Right ventricle myocardium superior (tissue), 1 donor: ENCODE measurements around the gene MNX1. TPM values are rescaled to one million over a fixed set of nuclear protein-coding genes. Genes with fewer than 3 reads are reported as not detected.

Source experiments
- ATAC-seq: fragments of 200-7000 bp; cut with Tn5 transposase; one replicate; pipeline ENCODE4 v1.9.1; 2020; ENCODE audit warnings: mild to moderate bottlenecking; ENCODE audit not compliant: poor library complexity
- DNase-seq: peaks from one replicate; pipeline ENCODE4 v3.0.0-alpha.2; 2020
- intact Hi-C: fragments of 100-400 bp; cut with DNase I; formaldehyde crosslinking; loops from one replicate; pipeline ENCODE4 v1.11.2; 2022
- long read RNA-seq: library from polyadenylated mRNA; unstranded; transcript quantifications from one replicate; pipeline ENCODE4 v2.0.0, GENCODE V29; 2021
- total RNA-seq: library from RNA; stranded (reverse); fragmentation: NEBNext Ultra II Directional; extraction: Animal tissue kit (Norgen Biotek cat#: 25700); gene quantifications from one replicate; pipeline ENCODE4 v1.2.1, GENCODE V29; 2021
- donor health status: DM: no; HTN: yes; CAD: no; lungs with severe emphysema.

MNX1 gene
- total RNA-seq: not detected
- long read RNA-seq, partial matches to known transcripts: 0 of 1 reads
- long read RNA-seq, other reads (novel, unspliced or antisense): 0 of 1 reads

DNA sequence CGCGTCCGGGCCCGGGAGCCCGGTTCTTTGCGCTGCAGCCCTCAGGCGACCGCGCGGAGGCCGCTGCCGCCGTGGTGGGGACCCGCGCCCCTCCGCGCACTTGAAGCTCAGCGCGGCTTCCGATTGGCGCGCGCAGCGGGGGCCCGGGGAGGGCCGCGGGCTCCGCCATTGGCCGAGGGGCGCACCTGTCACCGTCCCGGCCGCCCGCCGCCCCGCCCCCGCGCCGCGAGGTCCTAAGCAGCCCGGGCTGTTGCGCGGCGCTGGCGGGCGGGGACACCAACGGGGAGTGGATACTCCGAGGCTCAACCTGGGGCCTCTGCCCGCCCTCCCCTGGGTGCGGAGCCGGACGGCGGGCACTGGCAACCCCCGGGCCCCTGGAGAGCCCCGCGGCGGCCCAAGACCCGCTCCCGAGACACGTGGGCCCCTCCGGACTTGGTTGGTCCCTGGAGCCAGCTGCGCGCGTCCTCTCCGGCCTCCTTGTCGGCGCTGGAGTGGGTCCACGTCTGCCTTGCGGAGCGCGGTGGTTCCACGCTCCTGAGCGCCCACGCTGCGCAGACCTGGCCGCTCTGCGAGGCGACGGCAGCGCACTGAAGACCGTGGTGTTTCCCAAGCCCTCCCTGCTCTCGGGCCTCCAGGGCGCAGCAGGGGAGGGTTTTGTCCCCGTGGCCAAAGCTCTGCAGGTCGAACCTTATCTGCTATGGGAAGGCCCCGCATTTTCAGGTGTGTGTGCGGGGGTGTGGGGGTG lies at the start of gene MNX1:
Gene MNX1 (minus strand): TSS at position 76 of the 745 bp plus-strand sequence. CDS start 313 bp downstream, outside the sequence.
- DNase-seq: peak; percentile 64
- peak; percentile 96 for ATAC-seq
- intact Hi-C loops: no loop called here

DNA sequence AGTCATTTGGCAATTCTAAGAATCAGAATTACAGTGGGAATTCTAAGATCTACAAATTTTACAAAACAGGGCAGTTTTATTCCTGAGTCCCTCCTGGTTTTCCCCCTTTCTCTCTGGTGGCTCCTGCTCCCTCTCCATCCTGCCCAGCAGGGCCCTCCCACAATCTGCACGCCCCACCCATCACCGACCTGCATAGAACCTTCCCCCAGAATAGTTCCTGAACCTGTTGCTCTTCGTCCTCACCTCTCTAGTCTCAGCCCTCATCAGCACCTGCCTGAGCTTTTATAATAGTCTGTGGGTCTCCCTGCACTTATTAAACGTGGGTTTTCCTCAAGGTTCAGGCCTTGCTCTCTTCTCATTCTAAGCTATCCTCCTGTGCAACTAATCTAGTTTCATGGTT lies 49.1 kb upstream of the MNX1 start:
- ATAC-seq (no peak), DNase-seq (no peak)
- intact Hi-C loops: no loop called here

DNA sequence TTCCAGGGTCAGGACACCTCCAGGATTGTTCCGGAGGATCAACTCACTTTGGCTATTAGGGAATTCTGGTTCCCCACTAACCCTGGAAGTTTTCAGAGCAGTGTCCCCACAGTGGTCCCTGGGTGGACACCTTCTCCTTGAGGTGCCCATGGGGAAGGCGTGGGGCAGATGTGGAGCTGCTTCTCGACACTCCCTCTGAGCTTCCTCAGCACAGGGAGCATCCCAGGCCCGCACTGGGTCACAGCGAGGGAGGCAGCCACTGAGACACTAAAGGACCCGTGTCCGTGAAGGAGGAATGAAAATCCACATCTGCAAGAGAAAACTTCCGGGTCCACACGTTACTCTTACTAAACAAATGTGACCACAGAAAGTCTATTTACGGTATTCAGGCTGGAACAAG lies 48.2 kb upstream of the MNX1 start:
- DNase-seq (no peak), ATAC-seq (no peak)
- intact Hi-C loops: no loop called here

DNA sequence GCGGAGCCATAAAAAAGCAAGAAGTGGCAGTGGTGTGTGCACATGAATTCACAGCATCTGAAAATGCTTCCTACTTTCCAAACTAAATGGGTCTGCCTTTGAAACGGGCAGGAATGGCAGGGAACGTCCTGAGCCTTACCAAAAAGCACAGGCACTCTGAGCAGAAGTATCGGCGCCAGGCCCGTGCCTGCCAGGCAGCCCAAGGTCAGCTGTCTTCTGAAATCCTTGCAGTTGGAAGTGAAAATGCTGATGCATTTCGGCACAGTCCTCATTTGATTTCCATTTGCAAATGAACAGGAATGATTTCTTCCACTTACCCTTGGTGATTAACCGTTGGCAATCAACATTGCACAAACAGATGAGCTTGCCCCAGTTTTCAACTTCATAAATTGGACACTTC lies 47.6 kb upstream of the MNX1 start:
- ATAC-seq (no peak), DNase-seq (no peak)
- intact Hi-C loops: no loop called here

DNA sequence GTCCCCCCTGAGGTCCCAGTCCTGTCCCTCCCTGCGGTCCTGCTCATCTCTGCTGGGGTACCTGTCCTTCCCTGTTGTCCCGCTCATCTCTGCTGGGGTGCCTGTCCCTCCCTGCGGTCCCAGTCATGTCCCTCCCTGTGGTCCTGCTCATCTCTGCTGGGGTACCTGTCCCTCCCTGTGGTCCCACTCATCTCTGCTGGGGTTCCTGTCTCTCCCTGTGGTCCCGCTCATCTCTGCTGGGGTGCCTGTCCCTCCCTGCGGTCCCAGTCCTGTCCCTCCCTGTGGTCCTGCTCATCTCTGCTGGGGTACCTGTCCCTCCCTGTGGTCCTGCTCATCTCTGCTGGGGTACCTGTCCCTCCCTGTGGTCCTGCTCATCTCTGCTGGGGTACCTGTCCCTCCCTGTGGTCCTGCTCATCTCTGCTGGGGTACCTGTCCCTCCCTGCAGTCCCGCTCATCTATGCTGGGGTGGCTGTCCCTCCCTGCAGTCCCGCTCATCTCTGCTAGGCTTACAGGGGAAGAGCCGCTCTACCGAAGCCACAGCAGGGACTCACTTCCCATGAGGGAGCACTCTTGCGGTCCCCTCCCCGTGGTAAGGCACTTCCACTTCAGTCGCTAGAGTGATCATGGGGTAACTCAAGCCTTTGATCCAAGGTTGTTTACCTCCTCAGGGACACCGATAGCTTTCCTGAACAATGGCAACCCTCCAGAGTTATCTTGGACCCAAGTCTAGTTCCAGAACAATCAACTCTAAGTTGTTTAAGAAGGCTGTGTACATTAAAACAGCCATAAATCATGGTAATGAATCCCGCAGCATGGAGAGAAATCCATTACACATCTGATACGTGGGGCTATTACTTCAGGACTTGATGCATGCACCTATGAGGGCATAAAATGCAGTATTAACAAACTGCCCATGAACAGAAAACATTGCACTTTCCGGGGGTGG lies 46.8 kb upstream of the MNX1 start:
- no peak for DNase-seq
- intact Hi-C loops: no loop called here
- no peak for ATAC-seq

DNA sequence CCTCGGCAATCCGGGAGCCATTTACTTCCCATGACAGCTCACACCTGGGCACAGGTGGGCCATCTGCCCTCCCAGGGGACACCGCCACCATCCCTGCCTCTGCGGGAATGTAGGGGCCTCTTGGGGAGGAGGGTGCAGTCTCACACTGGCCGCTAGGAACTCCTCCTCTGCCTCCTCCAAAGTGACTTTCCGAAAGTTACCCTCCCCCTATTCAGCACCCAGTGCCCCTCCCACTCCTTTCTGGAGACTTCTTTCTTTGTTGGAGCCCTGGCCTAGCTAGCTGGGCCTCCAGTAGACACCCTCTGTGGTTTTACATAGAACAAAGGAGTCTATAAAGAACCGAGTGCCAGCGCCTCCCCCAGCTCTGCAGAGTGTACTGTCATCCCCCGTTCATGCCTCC lies 45.8 kb upstream of the MNX1 start:
- intact Hi-C loops: no loop called here
- ATAC-seq: no peak
- DNase-seq: no peak

DNA sequence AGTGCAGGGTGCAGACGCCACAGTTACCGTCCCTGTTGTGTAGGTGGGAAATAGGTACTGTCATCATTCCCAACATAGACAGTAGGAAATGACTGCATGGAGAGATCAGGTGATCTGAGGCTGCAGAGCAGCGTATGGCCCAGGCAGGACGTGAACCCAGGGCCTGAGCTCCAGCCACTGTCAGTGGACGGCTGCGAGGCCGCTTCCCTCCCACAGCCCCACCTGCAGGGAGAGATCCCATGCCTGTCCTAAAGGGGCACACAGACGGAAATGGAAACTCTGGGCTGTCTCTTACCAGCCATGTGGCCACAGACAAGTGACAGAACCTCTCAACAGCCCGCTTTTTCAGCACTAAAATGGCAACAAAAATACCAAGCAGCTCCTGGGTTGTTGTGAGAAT lies 44.5 kb upstream of the MNX1 start:
- ATAC-seq (no peak), DNase-seq (no peak)
- intact Hi-C loops: no loop called here

DNA sequence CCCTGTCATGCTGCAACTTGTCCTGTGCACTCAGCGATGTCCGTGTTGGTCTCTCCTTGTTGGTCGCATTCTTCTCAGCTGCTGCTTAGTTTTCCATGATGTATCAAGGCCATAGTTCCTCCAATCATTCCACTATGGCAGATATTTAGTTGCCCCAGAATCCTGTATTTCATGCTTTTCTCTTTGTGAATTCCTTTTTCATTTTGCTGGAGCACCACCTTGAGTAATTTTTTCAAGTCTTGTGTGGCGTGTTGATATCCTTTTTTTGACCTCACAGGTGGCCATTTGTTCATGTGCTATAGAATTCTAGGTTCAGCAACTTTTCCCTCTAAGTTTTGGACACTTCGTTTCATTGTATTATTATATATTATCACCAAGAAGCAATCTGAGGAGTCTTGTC lies 42.7 kb upstream of the MNX1 start:
- DNase-seq (no peak), ATAC-seq (no peak)
- intact Hi-C loops: no loop called here

DNA sequence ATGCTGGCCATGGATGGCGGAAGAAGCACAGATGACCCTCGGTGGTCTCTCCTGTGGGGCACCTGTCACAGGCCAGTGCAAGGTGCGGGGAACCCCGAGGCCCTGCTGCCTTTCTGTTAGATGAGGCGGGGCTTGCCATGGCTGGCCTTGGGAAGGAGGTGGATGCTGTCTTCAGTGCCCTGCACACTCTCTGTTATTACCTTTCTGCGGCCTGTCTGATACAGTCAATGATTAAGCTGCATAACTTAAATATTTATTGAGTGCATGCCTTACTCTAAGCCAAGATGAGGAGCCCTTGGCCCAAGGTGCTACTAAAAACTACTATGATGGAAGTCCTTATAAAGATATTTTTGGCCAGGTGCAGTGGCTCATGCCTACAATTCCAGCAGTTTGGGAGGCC lies 36.7 kb upstream of the MNX1 start:
- intact Hi-C loops: no loop called here
- DNase-seq (no peak), ATAC-seq (no peak)

DNA sequence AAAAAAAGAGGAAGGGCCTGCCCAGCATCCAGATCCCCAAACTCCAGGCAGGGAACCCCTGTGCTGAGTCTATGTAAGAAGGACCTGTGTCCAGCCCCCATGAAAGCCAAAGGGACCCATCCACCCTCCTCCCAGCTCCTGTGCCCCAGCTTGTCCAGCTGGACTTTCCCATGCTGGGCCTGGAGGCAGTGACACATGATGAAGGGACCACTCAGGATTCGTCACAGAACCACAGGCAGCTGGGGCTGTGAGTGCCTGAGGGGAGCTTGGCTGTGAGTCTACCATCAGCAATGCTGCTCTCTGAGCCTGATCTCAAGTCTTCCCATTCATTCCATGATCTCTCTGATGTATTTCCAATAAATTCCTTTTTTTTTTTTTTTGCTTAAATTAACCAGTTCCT lies 36.2 kb upstream of the MNX1 start:
- no peak for ATAC-seq
- no peak for DNase-seq
- intact Hi-C loops: no loop called here

DNA sequence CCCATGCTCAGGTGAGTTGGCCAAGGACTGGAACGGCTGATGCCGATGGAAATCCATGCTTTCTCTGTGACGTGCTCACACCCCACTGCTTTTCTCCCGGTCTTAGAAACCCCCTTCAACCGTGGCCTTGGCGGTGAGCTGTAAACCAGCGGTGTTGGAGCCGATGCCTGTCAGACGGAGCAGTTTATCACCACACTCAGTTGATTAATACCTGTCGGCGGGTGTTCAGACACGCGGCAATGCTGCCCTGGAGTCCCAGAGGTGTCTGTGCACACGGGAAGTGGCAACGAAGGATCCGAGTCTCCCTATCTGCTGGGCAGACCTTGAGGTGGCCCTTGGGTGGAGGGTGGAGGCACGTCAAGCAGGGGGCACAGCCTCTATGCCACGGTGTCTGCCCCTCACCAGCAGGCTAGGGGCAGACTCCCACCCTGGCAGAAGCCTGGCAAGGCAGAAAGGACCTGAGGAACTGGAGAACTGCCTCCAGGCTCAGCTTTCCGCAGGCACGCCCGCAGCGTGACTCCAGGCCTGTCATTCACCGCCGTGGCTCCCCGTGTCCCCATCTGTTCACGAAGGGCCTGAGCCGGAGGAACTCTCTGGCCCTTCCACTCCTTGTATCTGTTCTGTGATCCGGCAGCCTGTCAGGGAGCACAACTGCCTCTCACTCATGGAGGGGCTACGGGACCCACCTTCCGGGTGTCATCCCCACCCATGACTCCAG lies 34.6 kb upstream of the MNX1 start:
- DNase-seq (no peak), ATAC-seq (no peak)
- intact Hi-C loops: no loop called here

DNA sequence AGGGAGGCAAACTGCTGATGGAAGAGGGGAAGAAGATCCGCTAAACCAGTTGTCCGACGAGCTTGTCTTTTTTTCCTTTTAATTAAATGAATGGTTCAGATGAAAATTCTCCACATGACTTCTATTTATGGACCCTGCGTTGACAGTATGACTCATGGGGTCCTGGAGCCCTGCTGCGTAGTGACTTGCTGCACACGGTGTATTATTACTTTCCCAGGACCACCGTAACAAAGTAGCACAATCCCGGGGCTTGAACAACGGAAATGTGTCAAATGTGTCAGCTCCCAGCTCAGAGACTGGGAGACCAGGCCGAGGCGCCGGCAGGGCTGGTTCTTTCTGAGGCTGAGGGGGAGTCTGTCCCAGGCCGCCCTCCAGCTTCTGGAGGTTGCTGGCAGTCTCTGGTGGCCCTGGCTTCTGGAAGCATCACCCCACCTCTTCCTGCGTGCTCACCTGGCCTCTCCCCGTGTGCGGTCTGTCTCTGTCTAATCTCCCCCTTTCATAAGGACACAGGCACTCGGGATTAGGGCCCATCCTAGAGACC lies 33.8 kb upstream of the MNX1 start:
- intact Hi-C loops: no loop called here
- ATAC-seq (no peak), DNase-seq (no peak)

DNA sequence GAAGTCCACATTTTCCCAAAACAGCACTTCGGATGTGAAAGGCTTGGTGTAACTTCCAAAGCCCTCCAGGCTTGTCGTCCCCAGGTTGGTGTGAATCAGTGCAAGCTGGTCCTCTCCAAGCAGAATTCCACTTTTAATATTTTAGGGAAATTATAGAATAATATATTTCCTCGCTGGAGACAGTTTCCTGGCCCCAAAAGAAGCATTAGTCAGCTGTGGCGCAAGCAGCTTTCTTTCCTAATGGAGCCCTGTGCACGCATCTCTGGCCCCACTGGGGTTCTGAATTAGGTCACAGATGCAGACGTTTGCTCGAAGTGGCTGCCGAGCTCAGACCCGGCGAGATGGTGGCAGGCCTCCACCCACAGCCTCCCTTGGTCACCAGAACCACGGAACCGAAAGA lies 33.3 kb upstream of the MNX1 start:
- intact Hi-C loops: no loop called here
- ATAC-seq: no peak
- no peak for DNase-seq

DNA sequence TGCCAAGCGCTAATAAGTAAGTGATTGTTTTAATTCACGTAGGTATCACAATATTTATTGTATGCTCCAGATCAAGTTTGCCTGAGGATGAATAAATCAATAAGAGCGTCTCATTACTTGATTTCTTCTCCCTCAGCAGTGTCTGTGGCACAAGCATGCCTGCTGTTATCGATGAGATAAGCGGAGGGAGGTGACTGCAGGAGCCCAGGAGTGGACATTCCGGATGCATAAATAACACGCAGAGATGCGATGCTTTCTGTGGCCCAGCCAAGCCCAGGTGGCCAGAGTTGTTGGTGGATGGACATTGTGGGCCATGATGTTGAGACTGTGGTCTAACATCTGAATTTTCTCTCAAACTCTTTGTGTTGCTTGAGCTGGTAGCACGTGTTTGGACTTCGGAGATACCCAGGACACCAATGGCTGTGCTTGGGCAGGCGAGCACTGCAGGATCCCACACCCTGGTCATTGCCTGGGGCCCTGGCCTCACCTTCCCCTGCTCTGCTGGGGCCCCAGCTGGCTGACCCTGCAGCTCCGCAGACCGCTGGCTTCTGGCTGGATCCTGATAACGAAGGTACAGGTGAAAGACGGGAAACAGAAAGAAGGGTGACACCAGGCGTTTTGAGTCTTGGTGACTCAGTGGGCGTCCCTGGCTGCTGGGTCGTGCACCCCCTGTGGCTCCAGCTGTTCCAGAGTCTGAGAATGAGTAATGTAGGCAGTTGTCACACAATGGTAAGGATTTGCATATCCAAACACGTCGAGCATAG lies 31.2 kb upstream of the MNX1 start:
- no peak for ATAC-seq
- DNase-seq: no peak
- intact Hi-C loops: no loop called here

DNA sequence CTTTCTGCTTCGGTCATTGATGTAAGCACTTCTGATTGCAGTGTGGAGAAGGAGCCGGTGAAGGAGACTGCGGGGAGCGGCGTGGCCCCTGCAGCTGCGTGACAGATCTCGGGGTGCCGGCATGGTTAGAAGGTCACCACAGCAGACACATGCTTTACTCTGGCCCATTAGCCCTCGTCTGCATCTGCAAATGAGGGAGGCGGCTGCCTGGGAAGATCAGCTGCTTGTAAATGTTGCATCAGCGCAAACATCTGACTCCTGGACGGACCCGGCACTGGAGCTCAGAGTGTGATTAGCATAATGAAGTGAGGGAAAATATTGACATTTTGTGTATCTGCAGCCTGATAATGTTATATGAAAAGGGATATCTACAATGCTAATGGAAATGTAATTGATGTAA lies 30.5 kb upstream of the MNX1 start:
- DNase-seq (no peak), ATAC-seq (no peak)
- intact Hi-C loops: no loop called here

DNA sequence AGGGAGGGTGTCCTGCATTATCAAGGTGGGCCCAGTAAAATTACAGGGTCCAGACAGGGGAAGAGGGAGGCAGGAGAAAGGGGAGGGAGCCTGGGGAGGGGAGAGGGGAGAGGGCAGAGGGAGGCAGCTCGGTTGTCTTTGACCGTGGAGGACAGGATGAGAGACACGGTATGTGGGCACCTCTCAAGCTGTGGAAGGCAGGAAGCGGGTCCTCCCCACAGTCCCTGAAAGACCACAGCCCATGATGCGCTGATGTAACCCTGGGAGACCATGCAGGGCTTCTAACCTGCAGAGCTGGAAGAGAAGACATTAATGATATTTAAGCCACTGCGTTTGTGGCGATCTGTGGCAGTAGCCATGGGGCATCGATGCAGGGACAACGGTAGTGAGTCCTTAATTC lies 27.2 kb upstream of the MNX1 start:
- ATAC-seq (no peak), DNase-seq (no peak)
- intact Hi-C loops: no loop called here

DNA sequence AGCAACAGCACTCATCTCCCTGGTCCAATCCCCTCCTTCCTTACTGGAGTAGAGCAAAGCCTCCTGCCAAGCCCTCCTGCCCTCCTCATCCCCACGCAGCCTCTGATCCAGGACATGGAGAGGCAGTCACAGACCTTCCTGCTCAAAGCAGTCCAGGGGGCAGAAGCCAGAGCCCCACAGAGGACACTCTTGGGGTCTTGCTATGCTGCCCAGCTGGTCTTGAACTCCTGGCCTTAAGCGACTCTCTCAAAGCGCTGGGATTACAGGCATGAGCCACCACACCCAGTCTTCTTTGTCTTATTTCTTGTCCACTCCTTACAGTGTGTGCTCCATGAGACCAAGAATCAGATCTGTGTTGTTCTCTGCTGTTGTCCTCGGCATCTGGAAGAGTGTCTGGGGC lies 26.6 kb upstream of the MNX1 start:
- intact Hi-C loops: no loop called here
- no peak for ATAC-seq

DNA sequence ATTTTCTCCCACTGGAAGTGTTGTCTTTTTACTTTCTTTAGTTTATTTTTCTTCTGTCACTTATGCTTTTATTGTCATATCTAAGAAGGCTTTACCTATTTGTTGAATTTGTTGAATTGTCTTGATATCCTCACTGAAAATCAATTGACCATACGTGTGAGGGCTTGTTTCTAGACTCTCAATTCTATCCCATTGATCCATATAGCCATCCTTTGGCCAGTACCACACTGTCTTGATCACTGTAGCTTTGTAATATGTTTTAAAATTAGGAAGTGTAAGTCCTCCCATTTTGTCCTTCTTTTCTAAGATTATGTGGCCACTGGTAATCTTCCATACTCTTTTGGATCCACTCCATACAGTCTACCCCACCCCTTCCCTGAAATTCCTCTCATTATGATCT lies 25.5 kb upstream of the MNX1 start:
- no peak for DNase-seq
- no peak for ATAC-seq
- intact Hi-C loops: no loop called here

More for the DNA sequence above, 26.6 kb upstream of the MNX1 start:
- DNase-seq: no peak
